Right forelimb (tissue), 1 donor: ENCODE data around the gene PARD3.
"Not testable (repeated sequence)": the region's sequence is repeated elsewhere in the genome, so short reads cannot be mapped to it uniquely, and the experiment has no call there.

Source experiments
- DNase-seq: peaks from one replicate; pipeline ENCODE4 v3.0.0-alpha.2; 2018

Gene PARD3

GRCh38 chr10:34408381-34408780 is 406.7 kb downstream of the PARD3 start:
- no peak for DNase-seq

GRCh38 chr10:34407324-34407805 is 407.7 kb downstream of the PARD3 start:
- DNase-seq = no peak

- DNase-seq = no peak
Observed at GRCh38 chr10:34406463-34407323, 408.4 kb downstream of the PARD3 start.

- DNase-seq = no peak
Observed at GRCh38 chr10:34405611-34406462, 409.3 kb downstream of the PARD3 start.

GRCh38 chr10:34403512-34403911 is 411.6 kb downstream of the PARD3 start:
- no peak for DNase-seq

GRCh38 chr10:34400075-34400474 is 415.0 kb downstream of the PARD3 start:
- DNase-seq = no peak

- no peak for DNase-seq
Observed at GRCh38 chr10:34399013-34399412, 416.1 kb downstream of the PARD3 start.

GRCh38 chr10:34397324-34397723 is 417.8 kb downstream of the PARD3 start:
- no peak for DNase-seq

GRCh38 chr10:34396663-34397062 is 418.4 kb downstream of the PARD3 start:
- DNase-seq = no peak

- DNase-seq = no peak
Observed at GRCh38 chr10:34392641-34393170, 422.4 kb downstream of the PARD3 start.

- DNase-seq = not testable (repeated sequence)
Observed at GRCh38 chr10:34391168-34391567, 423.9 kb downstream of the PARD3 start.

- no peak for DNase-seq
Observed at GRCh38 chr10:34389801-34390200, 425.3 kb downstream of the PARD3 start.

- DNase-seq = no peak
Observed at GRCh38 chr10:34386921-34387320, 428.2 kb downstream of the PARD3 start.

- no peak for DNase-seq
Observed at GRCh38 chr10:34384372-34384771, 430.7 kb downstream of the PARD3 start.

- no peak for DNase-seq
Observed at GRCh38 chr10:34382626-34383025, 432.5 kb downstream of the PARD3 start.

- DNase-seq = no peak
Observed at GRCh38 chr10:34380856-34381255, 434.2 kb downstream of the PARD3 start.

GRCh38 chr10:34378297-34378696 is 436.8 kb downstream of the PARD3 start:
- DNase-seq = no peak

- DNase-seq = no peak
Observed at GRCh38 chr10:34377833-34378232, 437.3 kb downstream of the PARD3 start.

- no peak for DNase-seq
Observed at GRCh38 chr10:34374356-34375045, 440.6 kb downstream of the PARD3 start.

GRCh38 chr10:34373211-34373610 is 441.9 kb downstream of the PARD3 start:
- no peak for DNase-seq

GRCh38 chr10:34372509-34372908 is 442.6 kb downstream of the PARD3 start:
- no peak for DNase-seq

- no peak for DNase-seq
Observed at GRCh38 chr10:34370126-34370525, 445.0 kb downstream of the PARD3 start.

GRCh38 chr10:34369120-34369519 is 446.0 kb downstream of the PARD3 start:
- DNase-seq = no peak
